ENCODE data around the gene NDUFA8. TPM values are rescaled to one million over a fixed set of nuclear protein-coding genes. Genes with fewer than 3 reads are reported as not detected.

NDUFA8 gene
- total RNA-seq, 4 donors from 2014 or later, result 17.3 to 41.3 (median 32.2) TPM

- H3K4me1 ChIP-seq, result no peaks in the 10 kb centered on the region
- no peaks in the 10 kb centered on the region for H3K9me3 ChIP-seq
- H3K27ac ChIP-seq, result no peak overlapping the region
- H3K36me3 ChIP-seq, result no peaks in the 10 kb centered on the region
- DNase-seq, result no peak
- no peaks in the 10 kb centered on the region for H3K27me3 ChIP-seq
- TF ChIP-seq POLR2A (IDR thresholded peaks at IDR 0.05) (no peak), CTCF (IDR thresholded peaks at IDR 0.05) (no peak)
- H3K4me3 ChIP-seq, result no peak overlapping the region
These were observed 36.3 kb upstream of the NDUFA8 start for GRCh38 chr9:122195875-122196274.

- no peak for DNase-seq
- Histone ChIP-seq H3K4me3 (no peak overlapping the region), H3K9me3 (no peaks in the 10 kb centered on the region), H3K27me3 (no peaks in the 10 kb centered on the region), H3K27ac (no peak overlapping the region), H3K4me1 (no peaks in the 10 kb centered on the region), H3K36me3 (no peaks in the 10 kb centered on the region)
- TF ChIP-seq POLR2A (IDR thresholded peaks at IDR 0.05) (no peak), CTCF (IDR thresholded peaks at IDR 0.05) (no peak)
These were observed 34.1 kb upstream of the NDUFA8 start for GRCh38 chr9:122193651-122194050.

GRCh38 chr9:122192914-122193525 is 33.4 kb upstream of the NDUFA8 start:
- DNase-seq, result no peak
- Histone ChIP-seq H3K4me3 (no peak overlapping the region), H3K27me3 (no peaks in the 10 kb centered on the region), H3K9me3 (no peaks in the 10 kb centered on the region), H3K36me3 (no peaks in the 10 kb centered on the region), H3K27ac (no peak overlapping the region), H3K4me1 (no peaks in the 10 kb centered on the region)
- TF ChIP-seq POLR2A (IDR thresholded peaks at IDR 0.05), result no peak
- no peak for TF ChIP-seq CTCF (IDR thresholded peaks at IDR 0.05)

- TF ChIP-seq POLR2A (IDR thresholded peaks at IDR 0.05) (no peak), CTCF (IDR thresholded peaks at IDR 0.05) (no peak)
- DNase-seq, result no peak
- H3K36me3 ChIP-seq, result no peaks in the 10 kb centered on the region
- no peak overlapping the region for H3K27ac ChIP-seq
- no peaks in the 10 kb centered on the region for H3K27me3 ChIP-seq
- no peak overlapping the region for H3K4me3 ChIP-seq
- no peaks in the 10 kb centered on the region for H3K9me3 ChIP-seq
- no peaks in the 10 kb centered on the region for H3K4me1 ChIP-seq
These were observed 32.8 kb upstream of the NDUFA8 start for GRCh38 chr9:122192261-122192875.

- Histone ChIP-seq H3K27ac (no peak overlapping the region), H3K4me3 (no peak overlapping the region), H3K9me3 (no peaks in the 10 kb centered on the region), H3K27me3 (no peaks in the 10 kb centered on the region), H3K36me3 (no peaks in the 10 kb centered on the region), H3K4me1 (peaks cover 0 to 2% (median 0%) of the 10 kb centered on the region in 4 donors)
- DNase-seq, result no peak
- no peak for TF ChIP-seq POLR2A (IDR thresholded peaks at IDR 0.05)
- no peak for TF ChIP-seq CTCF (IDR thresholded peaks at IDR 0.05)
These were observed 32.0 kb upstream of the NDUFA8 start for GRCh38 chr9:122191584-122191983.
